Liver (tissue), 9 donors: Measurements from ENCODE around the gene GATA5. TPM values are rescaled to one million over a fixed set of nuclear protein-coding genes. Genes with fewer than 3 reads are reported as not detected.

Source experiments
- DNase-seq: peaks from one replicate; pipeline ENCODE4 v3.0.0-alpha.2; 2017; ENCODE audit warnings: low spot score
- H3K27ac ChIP-seq, 2 donors: one replicate each; pipeline ENCODE4 v1.7.0; 2013; ENCODE audit warnings: inconsistent platforms in 2 of 2, low read length in 2 of 2, control low read depth in 1 of 2, low read depth in 1 of 2, mild to moderate bottlenecking in 1 of 2
- H3K27me3 ChIP-seq, 4 donors: one replicate each; pipeline versions ENCODE4 v1.6.1 to v1.7.0; 2013; ENCODE audit warnings: low read length in 3 of 4, inconsistent platforms in 1 of 4, mild to moderate bottlenecking in 1 of 4, moderate library complexity in 1 of 4; ENCODE audit not compliant: control insufficient read depth in 4 of 4, insufficient read depth in 4 of 4
- H3K36me3 ChIP-seq, 4 donors: one replicate each; pipeline versions ENCODE4 v1.6.1 to v1.7.0; 2013; ENCODE audit warnings: low read length in 3 of 4, mild to moderate bottlenecking in 3 of 4, low read depth in 1 of 4, moderate library complexity in 1 of 4; ENCODE audit not compliant: control insufficient read depth in 4 of 4, insufficient read depth in 3 of 4
- H3K4me1 ChIP-seq, 4 donors: one replicate each; pipeline versions ENCODE4 v1.6.1 to v1.7.0; 2013; ENCODE audit warnings: low read length in 3 of 4, mild to moderate bottlenecking in 3 of 4, moderate library complexity in 1 of 4; ENCODE audit not compliant: control insufficient read depth in 4 of 4, insufficient read depth in 4 of 4
- H3K4me3 ChIP-seq, 3 donors: one replicate each; pipeline versions ENCODE4 v1.6.1 to v1.7.0; 2013; ENCODE audit warnings: low read length in 3 of 3, control low read depth in 1 of 3, low read depth in 1 of 3, mild to moderate bottlenecking in 1 of 3
- H3K9ac ChIP-seq, 2 donors: one replicate each; pipeline ENCODE4 v1.7.0; 2013; ENCODE audit warnings: low read length in 2 of 2, mild to moderate bottlenecking in 2 of 2, moderate library complexity in 2 of 2, control low read depth in 1 of 2, low read depth in 1 of 2
- H3K9me3 ChIP-seq, 4 donors: one replicate each; pipeline versions ENCODE4 v1.6.1 to v1.7.0; 2013; ENCODE audit warnings: low read length in 3 of 4; ENCODE audit not compliant: control insufficient read depth in 4 of 4
- CTCF ChIP-seq: fragments of 150-350 bp; IDR thresholded peaks from 2 replicates; pipeline ENCODE4 v1.5.1; 2017; ENCODE audit warnings: improper control_type of control experiment, low read depth, low read length; ENCODE audit not compliant: missing input control
- EGR1 ChIP-seq, 2 donors: IDR thresholded peaks; 2 replicates each; pipeline ENCODE4 v1.6.1; 2016 to 2018; ENCODE audit warnings: antibody characterized with exemption in 2 of 2, low read depth in 2 of 2
- FOXA1 ChIP-seq: IDR thresholded peaks from 2 replicates; pipeline ENCODE4 v1.6.1; 2016; ENCODE audit warnings: antibody characterized with exemption
- FOXA2 ChIP-seq: IDR thresholded peaks from 2 replicates; pipeline ENCODE4 v1.6.1; 2016; ENCODE audit warnings: antibody characterized with exemption
- GABPA ChIP-seq, 2 donors: IDR thresholded peaks in 1 of 2; conservative IDR thresholded peaks in 1 of 2; 2 replicates each; pipeline ENCODE4 v1.6.1; 2016; ENCODE audit warnings: antibody characterized with exemption in 2 of 2, mild to moderate bottlenecking in 1 of 2, moderate library complexity in 1 of 2
- HNF4A ChIP-seq, 2 donors: conservative IDR thresholded peaks; 2 replicates each; pipeline ENCODE4 v1.6.1; 2016; ENCODE audit warnings: antibody characterized with exemption in 2 of 2, mild to moderate bottlenecking in 2 of 2
- HNF4G ChIP-seq: IDR thresholded peaks from 2 replicates; pipeline ENCODE4 v1.6.1; 2016; ENCODE audit warnings: antibody characterized with exemption
- JUND ChIP-seq, 2 donors: IDR thresholded peaks; 2 replicates each; pipeline ENCODE4 v1.6.1; 2016; ENCODE audit warnings: antibody characterized with exemption in 2 of 2
- MAX ChIP-seq: IDR thresholded peaks from 2 replicates; pipeline ENCODE4 v1.6.1; 2016; ENCODE audit warnings: antibody characterized with exemption
- NR2F2 ChIP-seq: IDR thresholded peaks from 2 replicates; pipeline ENCODE4 v1.6.1; 2016; ENCODE audit warnings: antibody characterized with exemption
- RAD21 ChIP-seq, 2 donors: IDR thresholded peaks; 2 replicates each; pipeline ENCODE4 v1.6.1; 2016; ENCODE audit warnings: antibody characterized with exemption in 2 of 2, mild to moderate bottlenecking in 2 of 2
- RXRA ChIP-seq, 2 donors: IDR thresholded peaks; 2 replicates each; pipeline ENCODE4 v1.6.1; 2017 to 2018; ENCODE audit warnings: antibody characterized with exemption in 2 of 2, mild to moderate bottlenecking in 1 of 2
- SP1 ChIP-seq: IDR thresholded peaks from 2 replicates; pipeline ENCODE4 v1.6.1; 2018; ENCODE audit warnings: antibody characterized with exemption, mild to moderate bottlenecking
- TAF1 ChIP-seq: conservative IDR thresholded peaks from 2 replicates; pipeline ENCODE4 v1.6.1; 2016; ENCODE audit warnings: antibody characterized with exemption, mild to moderate bottlenecking
- YY1 ChIP-seq: IDR thresholded peaks from 2 replicates; pipeline ENCODE4 v1.6.1; 2016; ENCODE audit warnings: antibody characterized with exemption, mild to moderate bottlenecking
- WGBS: extraction: QIAGEN DNeasy Blood & Tissue Kit; methylation state at CpG from one replicate; pipeline ENCODE4 v1.1.7; 2013; 5-methylcytosine and 5-hydroxymethylcytosine counted together
- polyA plus RNA-seq, 2 donors: library from polyadenylated mRNA; stranded (reverse) in 1 of 2; unstranded in 1 of 2; fragments of 200-250 nt in 1 of 2; fragments of >200 nt in 1 of 2; fragmentation: Nextera tagmentation in 1 of 2; extraction: Ambion mirVana in 1 of 2; gene quantifications; one replicate each; pipeline versions ENCODE4 v1.2.1 to v1.2.3, GENCODE V29; 2013 to 2015
- total RNA-seq, 2 donors: library from RNA; depleted of rRNA; stranded (reverse); fragments of >200 nt; gene quantifications; one replicate each; pipeline ENCODE4 v1.2.3, GENCODE V29; 2014
- TF ChIP-seq, protein P1 (sequence below): IDR thresholded peaks from 2 replicates; pipeline ENCODE4 v1.6.1; 2016; ENCODE audit warnings: antibody characterized with exemption
- TF ChIP-seq, protein P2 (sequence below): IDR thresholded peaks from 2 replicates; pipeline ENCODE4 v1.6.1; 2016; ENCODE audit warnings: antibody characterized with exemption
- donor health status: healthy.
- donor health status: healthy.
- donor health status: healthy.
- donor health status: healthy.
- donor health status: healthy.

Gene GATA5
- total and polyA plus RNA-seq, 4 donors, result 0.25 to 6.1 (median 0.34) TPM

DNA sequence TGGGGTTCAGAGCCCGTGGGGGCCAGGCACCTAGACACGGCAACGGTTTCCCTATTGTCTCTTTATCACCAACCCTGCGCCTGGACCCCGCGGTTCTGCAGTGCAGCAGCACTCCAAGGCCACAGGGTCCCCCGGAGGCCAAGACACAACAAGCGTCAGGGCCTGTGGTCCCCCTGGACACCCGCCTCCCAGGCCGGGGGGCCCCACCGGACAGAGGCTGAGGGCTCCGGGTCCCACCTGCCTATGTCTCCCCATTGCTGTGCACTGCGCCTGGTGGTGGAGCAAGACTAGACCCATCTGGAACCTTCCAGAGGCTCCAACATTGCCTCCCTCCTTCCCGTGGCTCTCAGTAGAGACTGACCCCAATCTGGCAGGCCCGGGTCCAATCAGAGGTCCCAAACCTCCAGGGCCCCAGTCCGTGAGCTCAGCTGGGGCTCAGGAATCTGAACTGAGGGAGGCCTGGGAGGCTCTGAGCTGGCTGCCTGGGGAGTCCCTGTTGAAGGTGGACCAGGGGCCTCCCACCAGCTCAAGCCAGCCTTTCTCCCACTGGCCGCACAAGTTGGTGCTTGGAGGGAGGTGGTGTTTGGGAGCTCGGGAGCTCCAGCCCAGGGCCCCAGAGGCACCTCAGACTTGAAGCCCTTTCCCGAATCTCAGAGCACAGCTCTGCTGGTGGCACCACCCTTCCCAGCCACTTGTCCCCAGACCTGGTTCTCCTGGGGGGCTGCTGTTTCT lies 8.8 kb downstream of the GATA5 start:
- Histone ChIP-seq H3K9me3 (no peaks in the 10 kb centered on the region), H3K9ac (no peak overlapping the region), H3K4me1 (no peaks in the 10 kb centered on the region), H3K36me3 (no peaks in the 10 kb centered on the region), H3K27ac (no peak overlapping the region), H3K27me3 (peaks cover 0 to 3% (median under 1%) of the 10 kb centered on the region in 4 donors), H3K4me3 (no peak overlapping the region)
- no peak for TF ChIP-seq YY1
- TF ChIP-seq NR2F2, result no peak
- TF ChIP-seq MAX, result no peak
- TF ChIP-seq HNF4G, result no peak
- TF ChIP-seq EGR1 (IDR thresholded peaks at IDR 0.05; ENCODE audit: low read depth in 2 of 2), result no peak
- TF ChIP-seq JUND (IDR thresholded peaks at IDR 0.05), result no peak
- no peak for TF ChIP-seq FOXA1
- no peak for TF ChIP-seq HNF4A (conservative IDR thresholded peaks at IDR 0.05)
- no peak for TF ChIP-seq RAD21 (IDR thresholded peaks at IDR 0.05)
- no peak for DNase-seq
- WGBS, result 76% methylated on average over 19 of the region's 19 CpGs

DNA sequence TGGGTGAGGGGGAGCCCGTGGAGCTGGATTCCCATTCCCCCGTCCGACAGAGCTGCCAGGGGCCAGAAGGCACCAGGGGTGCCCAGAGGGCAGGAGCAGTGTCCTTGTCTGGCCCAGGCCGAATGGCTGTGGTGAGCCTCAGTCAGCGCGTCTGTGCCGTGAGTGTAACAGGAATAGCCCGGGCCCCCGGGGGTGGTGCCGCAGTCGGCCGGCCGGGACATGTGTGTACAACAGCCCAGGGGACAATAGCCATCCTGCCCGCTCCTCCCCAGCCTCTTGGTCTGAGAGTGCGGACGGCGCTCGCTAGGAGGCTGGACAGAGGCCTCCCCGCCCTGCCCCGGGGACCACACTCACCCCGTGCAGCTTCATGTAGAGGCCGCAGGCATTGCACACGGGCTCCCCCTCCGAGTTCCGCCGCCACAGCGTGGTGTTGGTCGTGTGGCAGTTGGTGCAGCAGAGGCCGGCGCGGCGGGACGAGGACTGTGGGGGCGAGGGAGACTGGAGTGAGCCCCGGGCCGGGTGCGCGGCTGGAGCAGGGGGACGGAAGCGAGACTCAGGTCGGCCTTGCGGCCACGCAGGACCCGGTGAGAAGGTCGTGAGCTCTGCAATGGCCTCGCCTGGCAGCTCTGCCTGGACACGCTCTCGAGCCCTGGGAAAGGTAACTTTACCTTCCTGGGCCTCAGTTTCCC lies 9.6 kb downstream of the GATA5 start:
- Histone ChIP-seq H3K36me3 (no peaks in the 10 kb centered on the region), H3K9me3 (no peaks in the 10 kb centered on the region), H3K27me3 (peaks cover 0 to 3% (median 0%) of the 10 kb centered on the region in 4 donors), H3K27ac (no peak overlapping the region), H3K4me1 (no peaks in the 10 kb centered on the region), H3K9ac (no peak overlapping the region), H3K4me3 (no peak overlapping the region)
- DNase-seq, result no peak
- TF ChIP-seq, protein P1, sequence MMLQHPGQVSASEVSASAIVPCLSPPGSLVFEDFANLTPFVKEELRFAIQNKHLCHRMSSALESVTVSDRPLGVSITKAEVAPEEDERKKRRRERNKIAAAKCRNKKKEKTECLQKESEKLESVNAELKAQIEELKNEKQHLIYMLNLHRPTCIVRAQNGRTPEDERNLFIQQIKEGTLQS, result no peak
- TF ChIP-seq FOXA2 (no peak), CTCF (no peak), SP1 (no peak), EGR1 (IDR thresholded peaks at IDR 0.05; ENCODE audit: low read depth in 2 of 2) (no peak), NR2F2 (no peak)
- 87% methylated on average over 48 of the region's 48 CpGs for WGBS

DNA sequence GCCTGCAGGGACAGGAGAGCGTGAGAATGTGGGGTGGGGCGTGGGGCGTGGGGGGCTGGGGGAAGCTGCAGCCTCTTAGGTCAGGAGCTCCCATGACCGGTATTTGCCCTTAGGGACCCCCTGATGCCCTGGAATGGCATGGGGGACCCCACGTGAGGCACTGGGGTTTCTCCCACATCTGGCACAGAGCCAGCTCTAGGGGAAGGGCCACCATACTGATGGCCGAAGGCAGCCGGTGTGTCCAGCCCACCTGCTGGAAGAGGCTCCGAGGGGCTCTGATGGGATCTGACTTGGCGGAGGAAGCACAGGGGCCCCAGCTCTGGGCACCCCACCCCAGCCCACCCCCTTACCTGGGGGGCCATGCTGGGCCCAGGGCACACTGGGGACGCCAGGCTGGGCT lies 10.8 kb downstream of the GATA5 start:
- Histone ChIP-seq H3K9ac (no peak overlapping the region), H3K9me3 (no peaks in the 10 kb centered on the region), H3K27me3 (peaks cover 0 to 3% (median 0%) of the 10 kb centered on the region in 4 donors), H3K36me3 (no peaks in the 10 kb centered on the region), H3K4me3 (no peak overlapping the region), H3K27ac (no peak overlapping the region), H3K4me1 (no peaks in the 10 kb centered on the region)
- DNase-seq, result no peak
- 85% methylated on average over 10 of the region's 10 CpGs for WGBS
- no peak for TF ChIP-seq NR2F2
- no peak for TF ChIP-seq TAF1
- TF ChIP-seq, protein P2, sequence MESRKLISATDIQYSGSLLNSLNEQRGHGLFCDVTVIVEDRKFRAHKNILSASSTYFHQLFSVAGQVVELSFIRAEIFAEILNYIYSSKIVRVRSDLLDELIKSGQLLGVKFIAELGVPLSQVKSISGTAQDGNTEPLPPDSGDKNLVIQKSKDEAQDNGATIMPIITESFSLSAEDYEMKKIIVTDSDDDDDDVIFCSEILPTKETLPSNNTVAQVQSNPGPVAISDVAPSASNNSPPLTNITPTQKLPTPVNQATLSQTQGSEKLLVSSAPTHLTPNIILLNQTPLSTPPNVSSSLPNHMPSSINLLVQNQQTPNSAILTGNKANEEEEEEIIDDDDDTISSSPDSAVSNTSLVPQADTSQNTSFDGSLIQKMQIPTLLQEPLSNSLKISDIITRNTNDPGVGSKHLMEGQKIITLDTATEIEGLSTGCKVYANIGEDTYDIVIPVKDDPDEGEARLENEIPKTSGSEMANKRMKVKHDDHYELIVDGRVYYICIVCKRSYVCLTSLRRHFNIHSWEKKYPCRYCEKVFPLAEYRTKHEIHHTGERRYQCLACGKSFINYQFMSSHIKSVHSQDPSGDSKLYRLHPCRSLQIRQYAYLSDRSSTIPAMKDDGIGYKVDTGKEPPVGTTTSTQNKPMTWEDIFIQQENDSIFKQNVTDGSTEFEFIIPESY, result no peak
- TF ChIP-seq GABPA (IDR thresholded peaks at IDR 0.05 in 1 of 2, conservative IDR thresholded peaks at IDR 0.05 in 1 of 2), result no peak
- TF ChIP-seq HNF4G, result no peak
- TF ChIP-seq JUND (IDR thresholded peaks at IDR 0.05), result no peak
- TF ChIP-seq RXRA (IDR thresholded peaks at IDR 0.05), result no peak
- TF ChIP-seq, protein P1, result no peak
- TF ChIP-seq EGR1 (IDR thresholded peaks at IDR 0.05; ENCODE audit: low read depth in 2 of 2), result no peak
- no peak for TF ChIP-seq YY1
- TF ChIP-seq RAD21 (IDR thresholded peaks at IDR 0.05), result no peak
- no peak for TF ChIP-seq SP1
- TF ChIP-seq FOXA2, result no peak
- no peak for TF ChIP-seq FOXA1
